Common myeloid progenitor, CD34-positive (primary cell): Measurements from ENCODE around the gene GGN.

Experiments
- CTCF ChIA-PET: fragments of 350-600 bp; sonication (Branson Sonifier 250); formaldehyde crosslinking; loops from one replicate; lab custom pipeline; 2021; ENCODE audit warnings: antibody characterized with exemption; lab: Charles Lee
- POLR2A ChIA-PET: fragments of 350-600 bp; sonication (Branson Sonifier 250); formaldehyde crosslinking; loops from one replicate; lab custom pipeline; 2021; ENCODE audit warnings: antibody characterized with exemption; lab: Charles Lee
- DNase-seq, 3 donors: peaks; one replicate each; pipeline versions ENCODE4 v3.0.0 to v3.0.0-alpha.2; 2013
- H3K27ac ChIP-seq, 2 experiments: 1 replicate in 1 of 2; 2 replicates in 1 of 2; pipeline ENCODE4 v1.7.0; 2013; ENCODE audit warnings: inconsistent platforms in 2 of 2, low read length in 2 of 2, mild to moderate bottlenecking in 2 of 2, low read depth in 1 of 2, moderate library complexity in 1 of 2; ENCODE audit not compliant: severe bottlenecking in 2 of 2, insufficient read depth in 1 of 2, poor library complexity in 1 of 2
- H3K27me3 ChIP-seq, 5 experiments: replicated peaks in 2 of 5; 1 replicate in 3 of 5; 2 replicates in 2 of 5; pipeline versions ENCODE4 v1.6.1 to v1.7.0; 2013; ENCODE audit warnings: low read length in 4 of 5, mild to moderate bottlenecking in 2 of 5, moderate library complexity in 2 of 5, inconsistent platforms in 1 of 5; ENCODE audit not compliant: insufficient read depth in 5 of 5, control insufficient read depth in 4 of 5
- H3K36me3 ChIP-seq, 4 experiments: 1 replicate in 2 of 4; 2 replicates in 2 of 4; pipeline versions ENCODE4 v1.6.1 to v1.7.0; 2013; ENCODE audit warnings: low read length in 3 of 4, control low read depth in 1 of 4, mild to moderate bottlenecking in 1 of 4; ENCODE audit not compliant: control insufficient read depth in 4 of 4, insufficient read depth in 4 of 4
- H3K4me1 ChIP-seq, 4 experiments: 1 replicate in 3 of 4; 2 replicates in 1 of 4; pipeline versions ENCODE4 v1.6.1 to v1.7.1; 2013; ENCODE audit warnings: low read length in 3 of 4, mild to moderate bottlenecking in 3 of 4, control low read depth in 1 of 4, inconsistent platforms in 1 of 4, moderate library complexity in 1 of 4; ENCODE audit not compliant: control insufficient read depth in 4 of 4, insufficient read depth in 4 of 4; ENCODE audit errors: control extremely low read depth in 1 of 4
- H3K4me3 ChIP-seq, 7 experiments: 1 replicate in 4 of 7; 2 replicates in 3 of 7; pipeline versions ENCODE4 v1.5.1 to v1.7.0; 2013; ENCODE audit warnings: mild to moderate bottlenecking in 7 of 7, low read length in 6 of 7, moderate library complexity in 6 of 7, inconsistent platforms in 2 of 7, low read depth in 2 of 7, control low read depth in 1 of 7; ENCODE audit not compliant: insufficient read depth in 4 of 7, control insufficient read depth in 1 of 7; ENCODE audit errors: extremely low read depth in 1 of 7
- H3K9me3 ChIP-seq, 5 experiments: 1 replicate in 4 of 5; 2 replicates in 1 of 5; pipeline versions ENCODE4 v1.6.1 to v1.7.1; 2013; ENCODE audit warnings: low read length in 4 of 5, mild to moderate bottlenecking in 2 of 5, inconsistent platforms in 1 of 5, low read depth in 1 of 5, moderate library complexity in 1 of 5; ENCODE audit not compliant: control insufficient read depth in 4 of 5, insufficient read depth in 2 of 5; ENCODE audit errors: control extremely low read depth in 1 of 5
- WGBS: methylation state at CpG from one replicate; pipeline ENCODE4 v1.1.5; 2013; ENCODE audit not compliant: insufficient coverage; 5-methylcytosine and 5-hydroxymethylcytosine counted together

The GGN gene

GRCh38 chr19:38361633-38362075 lies 26.2 kb downstream of the GGN start:
- Histone ChIP-seq H3K27me3 (peaks cover 0 to 37% (median 24%) of the 10 kb centered on the region in 5 experiments), H3K4me1 (peaks cover 0 to 20% (median 14%) of the 10 kb centered on the region in 4 experiments), H3K27ac (no peak overlapping the region), H3K36me3 (no peaks in the 10 kb centered on the region), H3K4me3 (peak overlapping the region; percentile 46 to 88 (median 74)), H3K9me3 (no peaks in the 10 kb centered on the region)
- ChIA-PET POLR2A (interaction anchor here (2.5 kb wide), 1 partner anchor 13 kb away, joined by 11 read pairs; the partner anchor contains the start of gene PSMD8), CTCF (interaction anchor here (0.8 kb wide), 1 partner anchor 29 kb away, joined by 3 read pairs; no protein-coding TSS in a partner anchor)
- peak; percentile 88 to 95 (median 94) for DNase-seq
- 0% methylated on average over 29 of the region's 37 CpGs for WGBS

- peak overlapping the region; percentile 37 to 88 (median 68) for H3K4me3 ChIP-seq
- no peak for DNase-seq
- H3K9me3 ChIP-seq, result no peaks in the 10 kb centered on the region
- no peaks in the 10 kb centered on the region for H3K36me3 ChIP-seq
- ChIA-PET POLR2A (interaction anchor here (1.0 to 2.5 kb wide), 2 partner anchors 9 to 13 kb away, joined by 4 to 11 read pairs; partner anchors contain the start of gene PSMD8), CTCF (no interaction called here)
- H3K27me3 ChIP-seq, result peaks cover 0 to 44% (median 24%) of the 10 kb centered on the region in 5 experiments
- peaks cover 0 to 20% (median 14%) of the 10 kb centered on the region in 4 experiments for H3K4me1 ChIP-seq
- H3K27ac ChIP-seq, result no peak overlapping the region
- WGBS, result 27% methylated on average over 22 of the region's 23 CpGs
Measured at GRCh38 chr19:38360839-38361631, 26.8 kb downstream of the GGN start.

- Histone ChIP-seq H3K36me3 (no peaks in the 10 kb centered on the region), H3K4me1 (peaks cover 0 to 20% (median 14%) of the 10 kb centered on the region in 4 experiments), H3K27ac (no peak overlapping the region), H3K27me3 (peaks cover 0 to 44% (median 24%) of the 10 kb centered on the region in 5 experiments), H3K9me3 (no peaks in the 10 kb centered on the region), H3K4me3 (no peak overlapping the region)
- WGBS, result 91% methylated on average over 9 of the region's 9 CpGs
- CTCF ChIA-PET, result no interaction called here
- no peak for DNase-seq
- POLR2A ChIA-PET, result interaction anchor here (1.0 to 2.5 kb wide), 2 partner anchors 8 to 14 kb away, joined by 4 to 11 read pairs; partner anchors contain the start of gene PSMD8
Measured at GRCh38 chr19:38360351-38360750, 27.5 kb downstream of the GGN start.

GRCh38 chr19:38359242-38360021 lies 28.4 kb downstream of the GGN start:
- Histone ChIP-seq H3K36me3 (no peaks in the 10 kb centered on the region), H3K9me3 (no peaks in the 10 kb centered on the region), H3K27ac (no peak overlapping the region), H3K27me3 (peaks cover 0 to 44% (median 24%) of the 10 kb centered on the region in 5 experiments), H3K4me1 (peaks cover 0 to 20% (median 14%) of the 10 kb centered on the region in 4 experiments), H3K4me3 (no peak overlapping the region)
- ChIA-PET POLR2A (interaction anchor here (1.0 kb wide), 1 partner anchor 8 kb away, joined by 4 read pairs; no protein-coding TSS in a partner anchor), CTCF (interaction anchor here (0.6 to 1.4 kb wide), 2 partner anchors 11 to 227 kb away, joined by 3 read pairs; no protein-coding TSS in a partner anchor)
- no peak for DNase-seq
- 53% methylated on average over 13 of the region's 18 CpGs for WGBS

GRCh38 chr19:38358071-38358470 lies 29.8 kb downstream of the GGN start:
- Histone ChIP-seq H3K36me3 (no peaks in the 10 kb centered on the region), H3K27ac (no peak overlapping the region), H3K9me3 (no peaks in the 10 kb centered on the region), H3K27me3 (peaks cover 0 to 44% (median 24%) of the 10 kb centered on the region in 5 experiments), H3K4me3 (no peak overlapping the region), H3K4me1 (peaks cover 0 to 18% (median 14%) of the 10 kb centered on the region in 4 experiments)
- CTCF ChIA-PET, result interaction anchor here (1.4 kb wide), 1 partner anchor 10 kb away, joined by 3 read pairs; no protein-coding TSS in a partner anchor
- POLR2A ChIA-PET, result interaction anchor here (1.2 kb wide), 1 partner anchor 87 kb away, joined by 3 read pairs; no protein-coding TSS in a partner anchor
- WGBS, result 31% methylated on average over 4 of the region's 5 CpGs
- DNase-seq, result no peak

GRCh38 chr19:38355728-38356725 lies 31.8 kb downstream of the GGN start:
- ChIA-PET CTCF (no interaction called here), POLR2A (no interaction called here)
- no peak overlapping the region for H3K27ac ChIP-seq
- no peaks in the 10 kb centered on the region for H3K36me3 ChIP-seq
- peaks cover 0 to 1% (median 0%) of the 10 kb centered on the region in 4 experiments for H3K4me1 ChIP-seq
- no peak overlapping the region for H3K4me3 ChIP-seq
- 94% methylated on average over 14 of the region's 16 CpGs for WGBS
- DNase-seq, result no peak
- H3K27me3 ChIP-seq, result peaks cover 0 to 39% (median 24%) of the 10 kb centered on the region in 5 experiments
- H3K9me3 ChIP-seq, result no peaks in the 10 kb centered on the region
